Ovary (tissue), 3 donors: ENCODE results near the gene CD1D.

Experiments used
- EP300 ChIP-seq: sonication (generic); formaldehyde crosslinking; IDR thresholded peaks from one replicate; pipeline ENCODE4 v1.6.1; 2017; ENCODE audit warnings: antibody characterized with exemption
- POLR2A ChIP-seq: fragments of 450-650 bp; IDR thresholded peaks from one replicate; pipeline ENCODE4 v1.6.1; 2017; ENCODE audit warnings: antibody characterized with exemption, mild to moderate bottlenecking, moderate library complexity
- TF ChIP-seq, protein P1 (sequence below), 3 donors: fragments of 450-650 bp in 2 of 3; fragments of 200-600 bp in 1 of 3; IDR thresholded peaks; one replicate each; pipeline versions ENCODE4 v1.5.1 to v1.8.0; 2016 to 2022; ENCODE audit warnings: antibody characterized with exemption in 3 of 3, mild to moderate bottlenecking in 1 of 3
- donor health status: DM: no; HTN: no; CAD: no.

- TF ChIP-seq, protein P1, sequence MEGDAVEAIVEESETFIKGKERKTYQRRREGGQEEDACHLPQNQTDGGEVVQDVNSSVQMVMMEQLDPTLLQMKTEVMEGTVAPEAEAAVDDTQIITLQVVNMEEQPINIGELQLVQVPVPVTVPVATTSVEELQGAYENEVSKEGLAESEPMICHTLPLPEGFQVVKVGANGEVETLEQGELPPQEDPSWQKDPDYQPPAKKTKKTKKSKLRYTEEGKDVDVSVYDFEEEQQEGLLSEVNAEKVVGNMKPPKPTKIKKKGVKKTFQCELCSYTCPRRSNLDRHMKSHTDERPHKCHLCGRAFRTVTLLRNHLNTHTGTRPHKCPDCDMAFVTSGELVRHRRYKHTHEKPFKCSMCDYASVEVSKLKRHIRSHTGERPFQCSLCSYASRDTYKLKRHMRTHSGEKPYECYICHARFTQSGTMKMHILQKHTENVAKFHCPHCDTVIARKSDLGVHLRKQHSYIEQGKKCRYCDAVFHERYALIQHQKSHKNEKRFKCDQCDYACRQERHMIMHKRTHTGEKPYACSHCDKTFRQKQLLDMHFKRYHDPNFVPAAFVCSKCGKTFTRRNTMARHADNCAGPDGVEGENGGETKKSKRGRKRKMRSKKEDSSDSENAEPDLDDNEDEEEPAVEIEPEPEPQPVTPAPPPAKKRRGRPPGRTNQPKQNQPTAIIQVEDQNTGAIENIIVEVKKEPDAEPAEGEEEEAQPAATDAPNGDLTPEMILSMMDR (IDR thresholded peaks at IDR 0.05), result no peak
- TF ChIP-seq EP300 (no peak), POLR2A (no peak)
These were observed 26.8 kb upstream of the CD1D start for GRCh38 chr1:158153746-158154444.
